Memory B cell (primary cell): Measurements from ENCODE around the gene ALS2.

ENCODE experiments used
- ATAC-seq: fragments of 150-1000 bp; cut with Tn5 transposase; 2 replicates; pipeline ENCODE4 v1.10.0; 2021; ENCODE audit warnings: low read depth, mild to moderate bottlenecking, moderate library complexity
- DNase-seq, 2 donors: peaks; one replicate each; pipeline ENCODE4 v3.0.0; 2022; ENCODE audit warnings: low spot score in 2 of 2
- H3K27ac Mint-ChIP-seq: one replicate; pipeline ENCODE4 v1.8.0; 2022; ENCODE audit warnings: mild to moderate bottlenecking, moderate library complexity, mixed read lengths
- H3K27me3 Mint-ChIP-seq: one replicate; pipeline ENCODE4 v1.8.0; 2022; ENCODE audit warnings: mixed read lengths
- H3K36me3 Mint-ChIP-seq: one replicate; pipeline ENCODE4 v1.8.0; 2022; ENCODE audit warnings: mild to moderate bottlenecking, mixed read lengths
- H3K4me1 Mint-ChIP-seq: one replicate; pipeline ENCODE4 v1.8.0; 2022; ENCODE audit warnings: mixed read lengths
- H3K4me3 Mint-ChIP-seq: one replicate; pipeline ENCODE4 v1.8.0; 2022; ENCODE audit warnings: mild to moderate bottlenecking, moderate library complexity, mixed read lengths
- H3K9me3 Mint-ChIP-seq: one replicate; pipeline ENCODE4 v1.8.0; 2022; ENCODE audit warnings: mixed read lengths

ALS2 gene

GRCh38 chr2:201758873-201759272 lies 21.9 kb downstream of the ALS2 start:
- no peaks in the 10 kb centered on the region for H3K9me3 Mint-ChIP-seq
- H3K4me1 Mint-ChIP-seq: no peaks in the 10 kb centered on the region
- ATAC-seq (no peak), DNase-seq (no peak)
- H3K36me3 Mint-ChIP-seq: peaks cover 12% of the 10 kb centered on the region
- no peak overlapping the region for H3K4me3 Mint-ChIP-seq
- H3K27me3 Mint-ChIP-seq: no peaks in the 10 kb centered on the region
- no peak overlapping the region for H3K27ac Mint-ChIP-seq

GRCh38 chr2:201758234-201758633 lies 22.5 kb downstream of the ALS2 start:
- Mint-ChIP-seq H3K4me3 (no peak overlapping the region), H3K9me3 (no peaks in the 10 kb centered on the region), H3K27me3 (no peaks in the 10 kb centered on the region), H3K27ac (no peak overlapping the region), H3K36me3 (peaks cover 12% of the 10 kb centered on the region), H3K4me1 (no peaks in the 10 kb centered on the region)
- ATAC-seq (no peak), DNase-seq (no peak)

GRCh38 chr2:201754717-201755415 lies 25.9 kb downstream of the ALS2 start:
- Mint-ChIP-seq H3K4me3 (no peak overlapping the region), H3K4me1 (no peaks in the 10 kb centered on the region), H3K36me3 (peaks cover 5% of the 10 kb centered on the region), H3K27ac (no peak overlapping the region), H3K27me3 (no peaks in the 10 kb centered on the region), H3K9me3 (no peaks in the 10 kb centered on the region)
- ATAC-seq (no peak), DNase-seq (no peak)

- Mint-ChIP-seq H3K9me3 (no peaks in the 10 kb centered on the region), H3K27me3 (no peaks in the 10 kb centered on the region), H3K4me1 (no peaks in the 10 kb centered on the region), H3K36me3 (peaks cover 7% of the 10 kb centered on the region), H3K27ac (no peak overlapping the region), H3K4me3 (no peak overlapping the region)
- no peak for DNase-seq
- no peak for ATAC-seq
Observed at GRCh38 chr2:201751566-201751965, 29.2 kb downstream of the ALS2 start.

GRCh38 chr2:201746551-201746950 lies 34.2 kb downstream of the ALS2 start:
- Mint-ChIP-seq H3K4me3 (no peak overlapping the region), H3K36me3 (peaks cover 21% of the 10 kb centered on the region), H3K4me1 (no peaks in the 10 kb centered on the region), H3K9me3 (no peaks in the 10 kb centered on the region), H3K27ac (no peak overlapping the region), H3K27me3 (no peaks in the 10 kb centered on the region)
- ATAC-seq (no peak), DNase-seq (no peak)

- Mint-ChIP-seq H3K9me3 (no peaks in the 10 kb centered on the region), H3K4me1 (no peaks in the 10 kb centered on the region), H3K36me3 (peaks cover 20% of the 10 kb centered on the region), H3K27ac (no peak overlapping the region), H3K27me3 (no peaks in the 10 kb centered on the region), H3K4me3 (no peak overlapping the region)
- DNase-seq (no peak), ATAC-seq (no peak)
Observed at GRCh38 chr2:201735486-201735885, 45.2 kb downstream of the ALS2 start.

GRCh38 chr2:201734111-201734510 lies 46.6 kb downstream of the ALS2 start:
- Mint-ChIP-seq H3K4me3 (no peak overlapping the region), H3K36me3 (peaks cover 21% of the 10 kb centered on the region), H3K27me3 (no peaks in the 10 kb centered on the region), H3K27ac (no peak overlapping the region), H3K4me1 (no peaks in the 10 kb centered on the region), H3K9me3 (no peaks in the 10 kb centered on the region)
- DNase-seq: no peak
- ATAC-seq: no peak

GRCh38 chr2:201733544-201733943 lies 47.2 kb downstream of the ALS2 start:
- ATAC-seq (no peak), DNase-seq (no peak)
- Mint-ChIP-seq H3K36me3 (peaks cover 24% of the 10 kb centered on the region), H3K27ac (no peak overlapping the region), H3K27me3 (no peaks in the 10 kb centered on the region), H3K9me3 (no peaks in the 10 kb centered on the region), H3K4me1 (no peaks in the 10 kb centered on the region), H3K4me3 (no peak overlapping the region)

- Mint-ChIP-seq H3K27me3 (no peaks in the 10 kb centered on the region), H3K27ac (no peak overlapping the region), H3K4me1 (no peaks in the 10 kb centered on the region), H3K9me3 (no peaks in the 10 kb centered on the region), H3K36me3 (peaks cover 23% of the 10 kb centered on the region), H3K4me3 (no peak overlapping the region)
- no peak for ATAC-seq
- DNase-seq: no peak
Observed at GRCh38 chr2:201730651-201731285, 50.0 kb downstream of the ALS2 start.

GRCh38 chr2:201715459-201715858 lies 65.3 kb downstream of the ALS2 start:
- Mint-ChIP-seq H3K36me3 (peaks cover 35% of the 10 kb centered on the region), H3K4me3 (no peak overlapping the region), H3K27ac (no peak overlapping the region), H3K4me1 (no peaks in the 10 kb centered on the region), H3K27me3 (no peaks in the 10 kb centered on the region), H3K9me3 (peaks cover 3% of the 10 kb centered on the region)
- DNase-seq (no peak), ATAC-seq (no peak)

GRCh38 chr2:201712726-201713125 lies 68.0 kb downstream of the ALS2 start:
- no peak overlapping the region for H3K4me3 Mint-ChIP-seq
- DNase-seq: no peak
- ATAC-seq: no peak
- peaks cover 36% of the 10 kb centered on the region for H3K36me3 Mint-ChIP-seq
- no peak overlapping the region for H3K27ac Mint-ChIP-seq
- H3K4me1 Mint-ChIP-seq: no peaks in the 10 kb centered on the region
- no peaks in the 10 kb centered on the region for H3K9me3 Mint-ChIP-seq
- no peaks in the 10 kb centered on the region for H3K27me3 Mint-ChIP-seq

GRCh38 chr2:201709747-201710146 lies 71.0 kb downstream of the ALS2 start:
- no peak for ATAC-seq
- Mint-ChIP-seq H3K36me3 (peaks cover 33% of the 10 kb centered on the region), H3K4me1 (no peaks in the 10 kb centered on the region)

GRCh38 chr2:201709049-201709448 lies 71.7 kb downstream of the ALS2 start:
- no peaks in the 10 kb centered on the region for H3K9me3 Mint-ChIP-seq
- DNase-seq: no peak
- H3K36me3 Mint-ChIP-seq: peaks cover 30% of the 10 kb centered on the region
- H3K4me1 Mint-ChIP-seq: no peaks in the 10 kb centered on the region
- H3K27me3 Mint-ChIP-seq: no peaks in the 10 kb centered on the region
- no peak for ATAC-seq
- no peak overlapping the region for H3K4me3 Mint-ChIP-seq
- no peak overlapping the region for H3K27ac Mint-ChIP-seq

More at GRCh38 chr2:201709747-201710146, 71.0 kb downstream of the ALS2 start:
- Mint-ChIP-seq H3K27me3 (no peaks in the 10 kb centered on the region), H3K9me3 (no peaks in the 10 kb centered on the region), H3K27ac (no peak overlapping the region), H3K4me3 (no peak overlapping the region)
- DNase-seq: no peak

GRCh38 chr2:201707753-201708152 lies 73.0 kb downstream of the ALS2 start:
- no peaks in the 10 kb centered on the region for H3K9me3 Mint-ChIP-seq
- no peak for ATAC-seq
- no peak for DNase-seq

GRCh38 chr2:201707142-201707541 lies 73.6 kb downstream of the ALS2 start:
- no peaks in the 10 kb centered on the region for H3K9me3 Mint-ChIP-seq
- no peak overlapping the region for H3K27ac Mint-ChIP-seq
- H3K27me3 Mint-ChIP-seq: no peaks in the 10 kb centered on the region
- no peak overlapping the region for H3K4me3 Mint-ChIP-seq
- H3K4me1 Mint-ChIP-seq: no peaks in the 10 kb centered on the region
- H3K36me3 Mint-ChIP-seq: peaks cover 31% of the 10 kb centered on the region
- ATAC-seq (no peak), DNase-seq (no peak)

More at GRCh38 chr2:201707753-201708152, 73.0 kb downstream of the ALS2 start:
- Mint-ChIP-seq H3K4me3 (no peak overlapping the region), H3K27ac (no peak overlapping the region), H3K27me3 (no peaks in the 10 kb centered on the region), H3K4me1 (no peaks in the 10 kb centered on the region), H3K36me3 (peaks cover 34% of the 10 kb centered on the region)
